Hematopoietic multipotent progenitor cell (in vitro differentiated cells): ENCODE results near the gene KCNAB2. TPM values are rescaled to one million over a fixed set of nuclear protein-coding genes. Genes with fewer than 3 reads are reported as not detected.

Source experiments
- DNase-seq, 3 donors: peaks; one replicate each; pipeline ENCODE4 v3.0.0-alpha.2; 2011 to 2015; ENCODE audit warnings: low read depth in 2 of 3, low spot score in 2 of 3
- total RNA-seq: library from RNA; depleted of rRNA; stranded (reverse); fragments of >200 nt; gene quantifications from one replicate; pipeline ENCODE4 v1.2.3, GENCODE V29; 2012

Gene KCNAB2
- total RNA-seq, 1 donor, result 96.4 TPM

- no peak for DNase-seq
Observed at GRCh38 chr1:6094801-6095505, 49.3 kb downstream of the KCNAB2 start.

- no peak for DNase-seq
Observed at GRCh38 chr1:6095511-6096242, 50.0 kb downstream of the KCNAB2 start.

DNA sequence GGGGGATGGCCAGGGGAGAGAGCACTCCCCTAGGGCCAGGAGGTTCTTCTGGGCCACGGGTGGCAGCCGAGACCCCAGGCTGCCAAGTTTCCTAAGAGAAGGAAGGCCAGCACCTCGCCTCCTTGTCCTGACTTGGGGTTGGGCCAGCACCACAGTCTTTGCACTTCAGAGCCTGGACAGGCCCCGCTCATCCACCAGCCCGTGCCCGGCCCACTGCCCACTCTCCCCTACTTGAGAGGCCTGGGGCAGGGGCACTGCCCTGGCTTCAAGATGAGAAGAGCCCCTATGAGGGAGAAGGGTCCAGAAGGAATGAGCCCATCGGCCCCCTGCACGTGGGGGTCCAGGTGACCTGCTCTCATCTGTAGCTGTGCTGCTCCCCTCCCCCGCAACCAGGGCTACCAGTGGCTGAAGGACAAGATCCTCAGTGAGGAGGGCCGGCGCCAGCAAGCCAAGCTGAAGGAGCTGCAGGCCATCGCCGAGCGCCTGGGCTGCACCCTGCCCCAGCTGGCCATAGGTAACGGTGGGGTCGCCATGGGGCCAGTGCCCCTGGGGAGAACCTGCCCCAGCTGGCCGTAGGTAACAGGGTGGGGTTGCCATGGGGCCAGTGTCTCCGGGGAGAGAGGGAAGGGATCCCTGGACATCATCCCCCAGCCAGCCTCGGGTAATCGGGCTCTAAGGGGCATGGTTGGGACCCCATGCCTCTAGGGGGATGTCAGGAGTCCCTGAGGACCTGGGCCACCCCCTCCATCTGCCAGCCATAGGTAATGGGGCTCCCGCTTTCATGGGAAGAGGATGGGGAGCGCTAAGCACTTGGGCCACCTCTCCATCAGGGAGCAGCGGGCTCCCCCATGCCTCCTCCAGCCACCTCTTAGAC, 50.8 kb downstream of the KCNAB2 start:
- DNase-seq, result no peak

- no peak for DNase-seq
Observed at GRCh38 chr1:6097117-6097595, 51.5 kb downstream of the KCNAB2 start.

DNA sequence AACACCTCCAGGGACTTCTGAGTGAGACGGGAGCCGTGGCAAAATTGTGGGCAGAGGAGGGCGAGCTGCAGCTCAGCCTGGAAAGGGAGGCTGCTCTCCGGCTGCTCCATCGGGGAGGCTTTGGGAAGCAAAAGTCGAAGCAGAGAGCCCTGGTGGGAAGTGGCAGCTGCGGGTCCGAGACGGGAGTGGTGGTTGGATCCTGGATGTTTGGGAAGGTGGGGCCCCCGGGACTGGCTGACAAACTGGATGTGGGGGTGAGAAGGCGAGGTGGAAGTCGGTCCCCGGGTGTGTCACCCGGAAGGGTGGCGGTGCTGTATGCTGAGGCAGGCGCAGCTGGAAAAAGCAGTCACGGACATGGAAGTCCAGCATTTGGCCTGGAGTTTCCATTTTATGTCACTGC, 52.1 kb downstream of the KCNAB2 start:
- DNase-seq, result no peak

DNA sequence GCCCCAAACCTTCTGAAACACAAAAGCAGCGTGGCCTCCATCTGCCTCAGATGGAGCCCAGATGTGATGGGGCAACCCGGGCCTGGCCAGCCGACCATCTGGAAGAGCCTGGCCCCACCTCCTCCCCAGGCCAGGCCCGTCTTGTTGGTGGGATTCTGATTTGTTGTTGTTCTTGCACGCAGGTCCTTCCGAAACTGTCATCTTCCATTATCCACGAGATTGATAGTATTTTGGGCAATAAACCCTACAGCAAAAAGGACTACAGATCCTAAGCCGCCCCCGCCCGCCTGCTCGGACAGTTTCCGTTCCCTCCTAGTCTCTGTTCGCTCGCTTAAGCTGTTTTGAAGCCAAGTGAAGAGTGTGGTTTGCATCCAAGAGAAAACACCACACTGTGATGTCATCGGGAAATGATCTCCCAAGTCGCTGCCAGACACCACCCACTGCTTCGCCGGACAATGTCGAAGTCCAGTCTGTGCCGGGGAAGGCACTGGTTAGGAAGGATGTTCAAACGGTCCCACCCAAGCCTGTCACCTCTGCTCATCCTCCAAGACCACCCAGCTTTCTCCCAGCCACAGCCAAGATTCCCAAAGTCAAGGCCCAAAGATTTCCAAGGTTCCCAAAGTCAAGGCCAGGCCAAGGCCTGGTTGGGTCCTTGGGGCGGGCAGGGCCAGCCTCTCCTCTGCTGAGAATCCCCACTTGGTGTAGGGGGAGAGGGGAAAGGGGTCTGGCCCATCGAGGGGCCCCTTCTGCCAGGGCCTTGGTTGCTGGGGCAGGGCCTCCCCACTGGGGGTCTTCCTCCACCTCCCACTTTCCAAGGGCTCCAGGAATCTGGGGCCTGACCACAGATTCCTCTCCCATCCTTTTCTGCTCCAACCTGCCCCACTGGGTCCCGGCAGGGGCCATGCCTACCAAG, 52.9 kb downstream of the KCNAB2 start:
- DNase-seq, result no peak

- no peak for DNase-seq
Observed at GRCh38 chr1:6099297-6099696, 53.6 kb downstream of the KCNAB2 start.

DNA sequence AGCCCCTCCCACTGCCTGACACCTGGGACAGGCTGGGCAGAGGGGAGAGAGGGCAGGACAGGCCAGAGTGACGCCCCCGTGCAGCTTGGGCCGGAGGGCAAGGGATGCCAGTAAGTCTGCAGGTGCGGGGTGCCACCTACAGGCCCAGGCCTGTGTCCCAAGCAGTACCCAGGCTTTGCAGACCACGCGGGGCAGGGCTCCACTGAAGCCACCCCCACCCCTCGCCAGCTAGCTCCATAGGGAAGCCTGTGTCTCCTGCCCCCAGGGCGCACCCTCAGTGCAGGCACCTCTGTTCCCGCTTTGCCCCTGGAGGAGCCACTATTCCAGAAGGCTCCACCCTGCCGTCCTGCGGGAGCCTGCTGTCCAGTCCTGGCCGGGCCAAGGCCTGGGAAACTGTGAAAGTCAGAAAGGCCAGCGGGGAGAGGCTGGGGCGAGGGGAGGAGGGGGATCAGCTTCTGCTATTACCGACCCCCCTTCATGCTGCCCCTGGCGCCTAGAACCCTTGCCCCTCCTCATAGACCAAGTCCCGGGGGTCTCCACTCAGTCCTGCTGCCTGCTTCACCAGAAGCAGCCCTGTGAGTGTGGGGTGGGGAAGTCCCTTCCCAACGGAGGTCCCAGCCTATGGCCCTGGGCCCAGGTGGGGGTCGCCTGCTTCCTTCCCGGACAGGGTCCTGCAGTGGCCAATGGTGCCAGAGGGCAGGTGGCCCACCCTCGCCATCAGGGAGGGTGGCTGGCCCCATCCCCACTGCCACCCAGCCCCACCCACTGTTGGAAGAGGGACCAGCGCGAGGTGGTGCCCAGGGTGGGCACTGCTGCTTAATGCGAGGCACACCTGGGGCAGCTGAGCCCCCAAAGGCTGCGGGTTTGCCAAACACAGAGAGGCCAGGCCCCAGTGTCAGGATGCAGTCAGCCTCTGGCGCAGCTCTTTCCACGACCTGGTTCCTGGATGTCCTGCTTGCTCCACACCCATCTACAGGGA, 54.4 kb downstream of the KCNAB2 start:
- peak in 1 of 3 donors; percentile 33 for DNase-seq

DNA sequence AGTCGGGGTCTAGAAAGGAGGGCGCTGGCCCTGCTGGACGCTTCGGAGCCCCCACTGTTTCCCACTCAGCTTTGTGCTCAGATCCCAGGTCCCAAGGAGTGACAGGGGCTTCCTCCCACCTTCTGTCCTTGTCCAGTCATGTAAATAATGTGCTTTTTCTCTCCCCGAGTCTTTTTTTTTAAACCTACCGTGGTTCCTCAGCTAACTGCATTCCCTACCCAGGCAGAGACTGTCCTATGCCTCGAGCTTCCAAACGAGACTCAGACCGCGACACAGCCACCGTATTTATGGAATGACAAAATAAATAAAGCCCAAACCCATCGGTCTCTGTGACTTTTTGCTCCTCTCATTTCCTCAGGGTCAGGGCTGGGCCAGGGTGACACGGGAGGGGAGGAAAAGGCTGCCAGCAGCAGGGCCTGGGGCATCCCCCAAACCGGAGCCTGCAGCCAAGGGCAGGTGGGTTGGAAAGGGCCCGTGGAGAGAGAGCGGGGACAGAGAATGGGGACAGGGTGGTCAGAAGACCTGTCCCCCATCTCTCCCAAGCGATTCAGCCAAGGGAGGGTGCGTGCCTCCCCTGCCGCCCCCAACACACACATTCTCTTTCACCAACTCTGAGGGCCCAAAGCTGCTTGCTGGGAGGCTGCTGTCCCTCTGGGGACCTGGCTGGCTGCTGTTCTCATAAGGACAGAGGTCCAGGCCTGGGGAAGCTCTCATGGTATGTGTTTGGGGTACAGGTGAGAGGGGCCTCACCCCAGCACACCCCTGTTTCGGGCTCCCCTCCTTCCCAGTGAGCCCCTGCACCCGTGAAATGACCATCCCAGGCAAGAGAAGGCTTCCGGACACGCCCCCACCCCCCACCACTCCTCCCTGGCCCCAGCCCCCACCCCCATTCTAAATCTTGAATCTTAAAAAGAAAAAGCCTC, 55.4 kb downstream of the KCNAB2 start:
- DNase-seq, result no peak

- peak in 1 of 3 donors; percentile 38 for DNase-seq
Observed at GRCh38 chr1:6101826-6102531, 56.3 kb downstream of the KCNAB2 start.

DNA sequence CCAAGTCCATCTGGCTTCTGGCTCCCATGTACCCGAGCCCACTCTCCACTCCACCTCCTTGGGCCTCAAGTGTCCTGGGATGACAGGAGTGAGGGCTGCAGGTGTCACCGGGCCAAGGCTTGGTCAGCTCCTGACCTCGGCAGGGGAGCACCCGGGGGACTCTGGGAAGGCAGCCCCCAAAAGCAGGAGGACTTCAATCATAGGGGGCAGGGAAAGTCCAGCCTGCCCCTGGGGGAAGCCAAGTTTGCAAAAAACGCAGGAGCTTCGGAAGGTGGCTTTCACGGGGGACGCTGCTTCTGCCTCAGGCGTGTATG, 56.8 kb downstream of the KCNAB2 start:
- no peak for DNase-seq

GRCh38 chr1:6103111-6103853, 57.6 kb downstream of the KCNAB2 start:
- no peak for DNase-seq

DNA sequence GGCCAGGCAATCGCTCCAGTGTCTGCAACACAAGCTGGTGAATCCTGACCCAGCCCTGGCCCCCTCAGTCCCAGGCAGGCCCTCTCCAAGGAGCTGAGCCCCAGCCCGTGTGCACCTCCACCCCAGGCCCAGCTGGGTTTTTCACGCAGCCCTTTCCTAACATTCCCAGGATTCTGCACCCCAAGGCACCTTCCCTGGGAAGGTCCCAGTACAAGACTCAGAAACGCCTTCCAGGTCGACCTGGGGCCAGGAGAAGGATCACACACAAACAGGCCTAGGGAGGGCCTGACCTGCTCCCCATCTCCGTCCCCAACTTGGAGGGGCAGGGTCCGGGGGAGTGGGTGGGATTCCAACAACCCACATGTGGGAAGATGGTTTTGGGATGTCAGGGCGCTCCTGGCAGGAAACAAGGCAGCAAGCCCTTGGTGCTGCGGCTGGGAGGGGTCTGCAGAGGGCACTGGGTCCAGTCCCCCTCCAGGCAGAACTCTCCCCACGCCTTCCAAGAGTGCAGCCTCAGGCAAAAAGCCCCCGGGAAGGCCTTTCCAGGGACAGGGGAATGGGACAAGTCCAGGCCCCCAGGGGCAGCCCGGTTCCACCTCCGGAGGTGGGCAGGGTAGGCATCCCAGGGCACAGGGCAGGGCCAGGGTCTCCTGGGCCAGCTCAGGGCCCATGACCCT, 58.3 kb downstream of the KCNAB2 start:
- no peak for DNase-seq

- DNase-seq, result no peak
Observed at GRCh38 chr1:6104631-6105030, 58.9 kb downstream of the KCNAB2 start.

GRCh38 chr1:6105218-6105679, 59.6 kb downstream of the KCNAB2 start:
- DNase-seq, result no peak

DNA sequence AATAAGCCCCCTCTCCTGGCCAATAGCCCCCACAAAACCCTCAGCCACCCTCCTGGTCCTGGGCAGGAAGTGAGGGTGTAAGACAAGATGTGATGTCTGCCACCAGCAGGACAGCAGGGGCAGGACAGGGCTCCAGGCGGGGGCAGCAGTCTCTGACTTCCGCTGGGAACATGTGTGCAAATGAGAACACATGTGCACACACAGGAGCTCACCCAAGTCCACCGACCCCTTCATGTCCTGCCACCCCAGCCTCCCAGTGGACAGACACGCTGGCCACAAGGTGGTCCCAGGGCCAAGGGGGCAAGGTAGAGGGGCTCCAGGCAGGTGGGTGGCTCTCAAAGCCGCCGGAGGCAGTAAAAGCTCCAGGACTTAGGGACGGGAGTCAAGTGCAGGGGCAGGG, 60.1 kb downstream of the KCNAB2 start:
- no peak for DNase-seq
